ENCODE data around the gene SPACA6. TPM values are rescaled to one million over a fixed set of nuclear protein-coding genes. Genes with fewer than 3 reads are reported as not detected.

Gene SPACA6
- total and polyA plus RNA-seq, 5 donors: 15.0 to 25.7 (median 17.0) TPM

- intact Hi-C loops (cut with DNase I): no loop called here
- Histone ChIP-seq H3K9me3 (ENCODE audit: control insufficient read depth, low read length) (no peaks in the 10 kb centered on the region), H3K4me1 (ENCODE audit: control insufficient read depth, insufficient read depth, low read length) (peaks cover 6% of the 10 kb centered on the region), H3K27ac (ENCODE audit: low read length) (no peak overlapping the region), H3K27me3 (ENCODE audit: control insufficient read depth, insufficient read depth) (no peaks in the 10 kb centered on the region), H3K4me3 (ENCODE audit: low read length) (no peak overlapping the region)
- DNase-seq (no peak), ATAC-seq (no peak)
- 75% methylated on average over 9 of the region's 9 CpGs for whole genome bisulfite sequencing
Measured at GRCh38 chr19:51697169-51697776, 4.1 kb downstream of the SPACA6 start.

DNA sequence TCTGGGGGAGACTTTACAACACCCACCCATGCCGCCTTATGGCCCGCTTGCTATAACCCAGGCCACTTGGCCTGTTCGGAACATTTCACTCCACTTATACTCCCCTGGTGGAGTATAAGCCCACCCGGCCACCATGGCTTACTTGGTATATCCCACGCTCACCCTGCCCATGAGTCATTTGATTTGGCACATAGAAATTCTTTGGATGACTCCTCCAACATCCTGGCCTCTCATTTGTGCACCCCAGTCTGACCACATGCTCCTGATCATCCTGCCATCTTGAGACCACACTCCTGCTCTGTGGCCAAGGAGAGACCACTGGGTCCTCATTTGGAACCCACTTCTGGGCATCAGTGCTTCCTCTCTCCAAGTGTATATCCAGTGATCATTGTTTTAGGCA lies 5.2 kb downstream of the SPACA6 start:
- no peak overlapping the region for H3K4me3 ChIP-seq (ENCODE audit: low read length)
- intact Hi-C loops (cut with DNase I): no loop called here
- no peaks in the 10 kb centered on the region for H3K27me3 ChIP-seq (ENCODE audit: control insufficient read depth, insufficient read depth)
- H3K4me1 ChIP-seq (ENCODE audit: control insufficient read depth, insufficient read depth, low read length): peaks cover 12% of the 10 kb centered on the region
- ATAC-seq (no peak), DNase-seq (no peak)
- H3K9me3 ChIP-seq (ENCODE audit: control insufficient read depth, low read length): no peaks in the 10 kb centered on the region
- no peak overlapping the region for H3K27ac ChIP-seq (ENCODE audit: low read length)
- WGBS: 97% methylated on average over 5 of the region's 5 CpGs

DNA sequence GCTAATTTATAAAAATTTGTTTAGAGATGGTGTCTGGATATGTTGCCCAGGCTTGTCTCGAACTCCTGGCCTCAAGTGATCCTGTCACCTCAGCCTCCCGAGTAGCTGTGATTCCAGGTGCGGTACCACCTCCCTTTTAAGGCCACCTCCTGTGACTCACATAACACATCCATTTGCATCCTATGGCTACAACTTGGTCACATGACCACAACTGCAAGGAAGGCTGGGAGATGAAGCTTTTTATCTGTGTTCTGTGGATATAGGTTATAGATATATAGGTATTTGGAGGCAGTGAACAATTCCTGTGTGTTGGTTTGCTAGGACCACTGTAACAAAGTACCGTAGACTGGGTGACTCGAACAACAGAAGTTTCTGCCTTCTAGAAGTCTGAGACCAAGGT lies 6.0 kb downstream of the SPACA6 start:
- Histone ChIP-seq H3K4me1 (ENCODE audit: control insufficient read depth, insufficient read depth, low read length) (peaks cover 12% of the 10 kb centered on the region), H3K4me3 (ENCODE audit: low read length) (no peak overlapping the region), H3K9me3 (ENCODE audit: control insufficient read depth, low read length) (no peaks in the 10 kb centered on the region), H3K27me3 (ENCODE audit: control insufficient read depth, insufficient read depth) (no peaks in the 10 kb centered on the region), H3K27ac (ENCODE audit: low read length) (no peak overlapping the region)
- no peak for ATAC-seq
- no peak for DNase-seq
- intact Hi-C loops (cut with DNase I): no loop called here
- 94% methylated on average over 5 of the region's 5 CpGs for WGBS

DNA sequence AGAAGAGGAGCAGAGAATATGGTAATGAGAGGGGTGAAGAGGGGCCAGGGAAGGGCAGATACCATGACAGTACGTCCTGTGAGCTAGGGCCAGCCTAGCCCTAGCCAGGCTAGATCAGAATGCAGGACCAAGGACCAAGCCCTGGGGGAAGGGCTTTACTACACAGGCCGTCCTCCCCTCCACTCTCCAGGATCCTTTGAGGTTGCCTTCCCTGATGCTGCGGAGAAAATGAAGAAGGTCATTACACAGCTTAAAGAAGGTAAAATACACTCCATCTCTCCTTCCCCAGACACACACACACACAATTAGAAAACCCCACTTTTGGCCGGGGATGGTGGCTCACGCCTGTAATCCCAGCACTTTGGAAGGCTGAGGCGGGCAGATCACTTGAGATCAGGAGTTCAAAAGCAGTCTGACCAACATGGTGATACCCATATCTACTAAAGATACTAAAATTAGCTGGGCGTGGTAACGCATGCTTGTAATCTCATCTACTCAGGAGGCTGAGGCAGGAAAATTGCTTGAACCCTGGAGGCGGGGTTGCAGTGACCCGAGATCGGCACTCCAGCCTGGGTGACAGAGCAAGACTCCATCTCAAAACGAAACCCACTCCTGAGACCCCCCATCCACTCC lies 8.5 kb downstream of the SPACA6 start:
- WGBS: 56% methylated on average over 12 of the region's 12 CpGs
- peaks cover 14% of the 10 kb centered on the region for H3K4me1 ChIP-seq (ENCODE audit: control insufficient read depth, insufficient read depth, low read length)
- intact Hi-C loops (cut with DNase I): no loop called here

GRCh38 chr19:51702103-51702824 lies 9.1 kb downstream of the SPACA6 start:
- H3K27ac ChIP-seq (ENCODE audit: low read length): peak overlapping the region; percentile 92
- H3K27me3 ChIP-seq (ENCODE audit: control insufficient read depth, insufficient read depth): no peaks in the 10 kb centered on the region
- peak; percentile 87 to 95 (median 94) for DNase-seq
- peak; percentile 35 to 47 for ATAC-seq
- WGBS: 35% methylated on average over 27 of the region's 27 CpGs
- no peaks in the 10 kb centered on the region for H3K9me3 ChIP-seq (ENCODE audit: control insufficient read depth, low read length)
- intact Hi-C loops (cut with DNase I): no loop called here
- H3K4me1 ChIP-seq (ENCODE audit: control insufficient read depth, insufficient read depth, low read length): peaks cover 14% of the 10 kb centered on the region
- H3K4me3 ChIP-seq (ENCODE audit: low read length): no peak overlapping the region

More for the DNA sequence above, 8.5 kb downstream of the SPACA6 start:
- no peaks in the 10 kb centered on the region for H3K27me3 ChIP-seq (ENCODE audit: control insufficient read depth, insufficient read depth)
- H3K27ac ChIP-seq (ENCODE audit: low read length): peak overlapping the region; percentile 15
- H3K9me3 ChIP-seq (ENCODE audit: control insufficient read depth, low read length): no peaks in the 10 kb centered on the region
- H3K4me3 ChIP-seq (ENCODE audit: low read length): no peak overlapping the region
- DNase-seq (no peak), ATAC-seq (no peak)

GRCh38 chr19:51702825-51703574 lies 9.9 kb downstream of the SPACA6 start:
- ATAC-seq (peak; percentile 1 to 2), DNase-seq (peak in 2 of 3 donors; percentile 74 to 81)
- Histone ChIP-seq H3K4me3 (ENCODE audit: low read length) (no peak overlapping the region), H3K4me1 (ENCODE audit: control insufficient read depth, insufficient read depth, low read length) (peaks cover 14% of the 10 kb centered on the region), H3K27me3 (ENCODE audit: control insufficient read depth, insufficient read depth) (no peaks in the 10 kb centered on the region), H3K9me3 (ENCODE audit: control insufficient read depth, low read length) (no peaks in the 10 kb centered on the region), H3K27ac (ENCODE audit: low read length) (peak overlapping the region; percentile 92)
- intact Hi-C loops (cut with DNase I): no loop called here
- 45% methylated on average over 46 of the region's 46 CpGs for WGBS

DNA sequence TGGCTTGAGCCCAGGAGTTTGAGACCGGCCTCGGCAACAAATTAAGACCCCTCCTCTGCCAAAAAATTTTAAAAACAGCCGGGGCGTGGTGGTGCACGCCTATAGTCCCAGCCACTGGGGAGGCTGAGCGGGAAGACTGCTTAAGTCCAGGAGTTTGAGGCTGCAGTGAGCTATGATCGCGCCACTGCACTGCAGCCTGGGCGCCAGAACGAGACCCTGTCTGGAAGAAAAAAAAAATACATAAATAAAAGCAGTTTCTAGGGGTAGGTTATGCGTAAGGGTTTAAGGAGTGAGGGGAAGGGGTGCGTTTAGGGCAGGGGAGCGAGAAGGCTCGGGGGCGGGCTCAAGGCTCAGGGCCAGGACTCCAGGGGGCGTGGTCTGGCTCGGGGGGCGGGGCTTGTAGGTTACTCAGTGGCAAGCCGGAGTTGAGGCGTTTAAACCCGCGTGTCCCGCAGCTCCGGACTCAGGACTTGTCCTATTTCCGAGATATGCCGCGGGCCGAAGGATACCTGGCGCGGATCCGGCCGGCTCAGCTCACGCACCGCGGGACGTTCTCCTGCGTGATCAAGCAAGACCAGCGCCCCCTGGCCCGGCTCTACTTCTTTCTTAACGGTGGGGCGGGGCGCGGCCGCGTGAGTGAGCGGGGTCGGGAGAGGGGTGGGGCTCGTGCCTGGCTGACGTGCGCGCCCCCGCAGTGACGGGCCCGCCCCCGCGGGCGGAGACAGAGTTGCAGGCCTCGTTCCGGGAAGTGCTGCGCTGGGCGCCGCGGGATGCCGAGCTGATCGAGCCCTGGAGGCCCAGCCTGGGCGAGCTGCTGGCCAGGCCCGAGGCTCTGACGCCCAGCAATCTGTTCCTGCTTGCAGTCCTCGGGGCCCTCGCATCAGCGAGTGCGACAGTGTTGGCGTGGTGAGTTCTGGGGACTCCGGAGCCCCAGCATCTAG lies 10.7 kb downstream of the SPACA6 start:
- peak overlapping the region; percentile 58 for H3K4me3 ChIP-seq (ENCODE audit: low read length)
- WGBS: 2% methylated on average over 74 of the region's 74 CpGs
- intact Hi-C loops (cut with DNase I): no loop called here

DNA sequence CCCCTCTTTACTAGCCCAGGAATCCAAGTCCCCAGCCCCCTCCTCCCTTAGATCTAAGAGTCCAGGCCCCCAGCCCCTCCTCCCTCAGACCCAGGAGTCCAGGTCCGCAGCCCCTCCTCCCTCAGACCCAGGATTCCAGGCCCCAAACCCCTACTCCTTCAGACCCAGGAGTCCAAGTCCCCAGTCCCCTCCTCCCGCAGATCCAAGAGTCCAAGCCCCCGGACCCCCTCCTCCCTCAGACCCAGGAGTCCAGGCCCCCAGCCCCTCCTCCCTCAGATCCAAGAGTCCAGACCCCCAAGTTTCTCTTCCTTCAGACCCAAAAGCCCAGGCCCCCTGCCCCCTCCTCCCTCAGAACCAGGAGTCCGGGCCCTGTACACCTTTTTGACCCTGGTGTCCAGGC lies 11.5 kb downstream of the SPACA6 start:
- H3K4me3 ChIP-seq (ENCODE audit: low read length): peak overlapping the region; percentile 58
- ATAC-seq (no peak), DNase-seq (peak in 2 of 3 donors; percentile 66 to 69)
- H3K27me3 ChIP-seq (ENCODE audit: control insufficient read depth, insufficient read depth): no peaks in the 10 kb centered on the region
- intact Hi-C loops (cut with DNase I): no loop called here
- H3K9me3 ChIP-seq (ENCODE audit: control insufficient read depth, low read length): no peaks in the 10 kb centered on the region
- H3K4me1 ChIP-seq (ENCODE audit: control insufficient read depth, insufficient read depth, low read length): peaks cover 14% of the 10 kb centered on the region
- 51% methylated on average over 4 of the region's 4 CpGs for WGBS
- peak overlapping the region; percentile 81 for H3K27ac ChIP-seq (ENCODE audit: low read length)

More for the DNA sequence above, 10.7 kb downstream of the SPACA6 start:
- DNase-seq (peak; percentile 98 to 100 (median 99)), ATAC-seq (peak; percentile 94 to 95)
- no peaks in the 10 kb centered on the region for H3K27me3 ChIP-seq (ENCODE audit: control insufficient read depth, insufficient read depth)
- peaks cover 14% of the 10 kb centered on the region for H3K4me1 ChIP-seq (ENCODE audit: control insufficient read depth, insufficient read depth, low read length)
- H3K9me3 ChIP-seq (ENCODE audit: control insufficient read depth, low read length): no peaks in the 10 kb centered on the region
- peak overlapping the region; percentile 92 for H3K27ac ChIP-seq (ENCODE audit: low read length)

DNA sequence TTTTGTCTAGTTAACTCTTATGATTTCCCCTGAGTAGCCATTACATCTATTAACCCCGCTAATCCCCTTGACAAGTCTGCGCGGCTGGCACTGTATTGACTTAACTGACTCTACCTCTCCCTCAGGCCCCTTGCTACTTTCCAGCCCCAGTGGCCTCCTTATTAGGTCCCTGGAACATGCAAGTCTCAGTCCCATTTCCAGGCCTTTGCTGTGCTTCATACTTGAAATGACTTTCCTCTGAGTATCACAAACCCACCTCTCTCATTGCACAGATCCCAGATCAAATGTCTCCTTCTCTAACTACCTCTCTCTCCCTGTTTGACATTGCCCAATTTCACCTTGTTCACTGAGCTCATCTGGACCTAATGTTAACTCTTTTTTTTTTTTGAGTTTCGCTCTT lies 13.2 kb downstream of the SPACA6 start:
- peaks cover 14% of the 10 kb centered on the region for H3K4me1 ChIP-seq (ENCODE audit: control insufficient read depth, insufficient read depth, low read length)
- no peaks in the 10 kb centered on the region for H3K9me3 ChIP-seq (ENCODE audit: control insufficient read depth, low read length)
- no peak for DNase-seq
- intact Hi-C loops (cut with DNase I): no loop called here
- no peak overlapping the region for H3K27ac ChIP-seq (ENCODE audit: low read length)
- H3K27me3 ChIP-seq (ENCODE audit: control insufficient read depth, insufficient read depth): no peaks in the 10 kb centered on the region
- WGBS: 98% methylated on average over 4 of the region's 4 CpGs
- ATAC-seq: no peak
- H3K4me3 ChIP-seq (ENCODE audit: low read length): no peak overlapping the region

- no peaks in the 10 kb centered on the region for H3K27me3 ChIP-seq (ENCODE audit: control insufficient read depth, insufficient read depth)
- H3K27ac ChIP-seq (ENCODE audit: low read length): no peak overlapping the region
- DNase-seq (no peak), ATAC-seq (no peak)
- intact Hi-C loops (cut with DNase I): no loop called here
- 97% methylated on average over 3 of the region's 3 CpGs for WGBS
- no peaks in the 10 kb centered on the region for H3K9me3 ChIP-seq (ENCODE audit: control insufficient read depth, low read length)
- no peak overlapping the region for H3K4me3 ChIP-seq (ENCODE audit: low read length)
- H3K4me1 ChIP-seq (ENCODE audit: control insufficient read depth, insufficient read depth, low read length): peaks cover 11% of the 10 kb centered on the region
Measured at GRCh38 chr19:51706885-51707284, 13.8 kb downstream of the SPACA6 start.

Data from right cardiac atrium (tissue), 5 donors.